HepG2 (cell line): ENCODE measurements around the gene RAPGEF6. TPM values are rescaled to one million over a fixed set of nuclear protein-coding genes. Genes with fewer than 3 reads are reported as not detected.

Experiments
- ATAC-seq: fragments of 200-7000 bp; cut with Tn5 transposase; 3 replicates; pipeline ENCODE4 v1.9.1; 2020; ENCODE audit warnings: mild to moderate bottlenecking, moderate library complexity
- BruUV-seq: library from RNA; stranded (reverse); fragments of 400-500 nt; replicated peaks from 2 replicates; lab custom pipeline; 2021; lab: Mats Ljungman, UMichigan
- CTCF ChIA-PET: fragments of 300-600 bp; formaldehyde crosslinking; extraction: SDS; loops from one replicate; lab custom pipeline; 2021; ENCODE audit warnings: low total read pairs, inconsistent platforms, low intra/inter-chr PET ratio; lab: Yijun Ruan, JAX
- POLR2A ChIA-PET: fragments of 350-600 bp; sonication (Branson Sonifier 250); formaldehyde crosslinking; loops from one replicate; lab custom pipeline; 2020; ENCODE audit warnings: antibody characterized with exemption, inconsistent platforms; lab: Yijun Ruan, JAX
- DNase-seq: peaks from one replicate; pipeline ENCODE4 v3.0.0-alpha.2; 2015; ENCODE audit warnings: low spot score
- FAIRE-seq: peaks from 3 replicates; lab custom pipeline; 2011; peaks lifted over from hg19 to GRCh38; lab: Jason Lieb, UNC
- H2AFZ ChIP-seq: one replicate; pipeline ENCODE4 v1.6.1; 2011; ENCODE audit warnings: low read length, inconsistent platforms
- H3K27ac ChIP-seq: fragments of 300-600 bp; 3 replicates; pipeline ENCODE4 v1.8.0; 2011; ENCODE audit warnings: mixed run types, mild to moderate bottlenecking, mixed read lengths, low read length, inconsistent platforms; ENCODE audit not compliant: insufficient read depth; ENCODE audit errors: extremely low read length
- H3K27me3 ChIP-seq, 2 experiments: fragments of 200-600 bp in 1 of 2; 2 replicates in 1 of 2; 3 replicates in 1 of 2; pipeline versions ENCODE4 v1.6.0 to v1.8.0; 2011; ENCODE audit warnings: low read length in 2 of 2, mild to moderate bottlenecking in 2 of 2, moderate library complexity in 2 of 2, inconsistent platforms in 1 of 2; ENCODE audit not compliant: insufficient read depth in 2 of 2, control insufficient read depth in 1 of 2
- H3K36me3 ChIP-seq, 2 experiments: fragments of 200-600 bp in 1 of 2; replicated peaks in 1 of 2; 2 replicates in 1 of 2; 3 replicates in 1 of 2; pipeline versions ENCODE4 v1.5.1 to v1.8.0; 2011; ENCODE audit warnings: low read length in 2 of 2, inconsistent platforms in 1 of 2; ENCODE audit not compliant: insufficient read depth in 2 of 2, control insufficient read depth in 1 of 2
- H3K4me1 ChIP-seq: 2 replicates; pipeline ENCODE4 v1.5.1; 2012; ENCODE audit warnings: low read length, inconsistent platforms; ENCODE audit not compliant: insufficient read depth
- H3K4me2 ChIP-seq: 2 replicates; pipeline ENCODE4 v1.6.0; 2011; ENCODE audit warnings: low read depth, low read length, inconsistent platforms
- H3K4me3 ChIP-seq, 3 experiments: fragments of 200-600 bp in 1 of 3; sonication (generic), shearing (Covaris generic) in 1 of 3; replicated peaks in 1 of 3; 2 replicates each; pipeline ENCODE4 v1.5.1; 2011 to 2016; ENCODE audit warnings: low read length in 3 of 3, inconsistent platforms in 2 of 3, low read depth in 2 of 3, mild to moderate bottlenecking in 2 of 3, control low read depth in 1 of 3, mixed read lengths in 1 of 3; ENCODE audit not compliant: insufficient read depth in 1 of 3
- H3K79me2 ChIP-seq: one replicate; pipeline ENCODE4 v1.6.1; 2011; ENCODE audit warnings: low read length, inconsistent platforms; ENCODE audit not compliant: insufficient read depth
- H3K9ac ChIP-seq: 2 replicates; pipeline ENCODE4 v1.6.0; 2011; ENCODE audit warnings: mild to moderate bottlenecking, low read depth, low read length, inconsistent platforms; ENCODE audit not compliant: insufficient read depth
- H3K9me3 ChIP-seq: 2 replicates; pipeline ENCODE4 v1.5.1; 2012; ENCODE audit warnings: mild to moderate bottlenecking, low read length
- H4K20me1 ChIP-seq: 2 replicates; pipeline ENCODE4 v1.6.0; 2011; ENCODE audit warnings: inconsistent platforms, mild to moderate bottlenecking, low read length, moderate library complexity; ENCODE audit not compliant: insufficient read depth
- GABPB1 ChIP-seq: IDR thresholded peaks from 2 replicates; pipeline ENCODE4 v1.6.1; 2016; ENCODE audit warnings: mild to moderate bottlenecking, missing genetic modification reagents, moderate library complexity, missing compliant biosample characterization
- ISL2 ChIP-seq: sonication (generic); formaldehyde crosslinking; IDR thresholded peaks from 2 replicates; pipeline ENCODE4 v1.5.0; 2020; ENCODE audit warnings: missing genetic modification reagents
- MAZ ChIP-seq, 2 experiments: sonication (generic) in 1 of 2; formaldehyde crosslinking in 1 of 2; IDR thresholded peaks; 2 replicates each; pipeline versions ENCODE4 v1.5.0 to v1.6.1; 2012 to 2020; ENCODE audit warnings: low read depth in 2 of 2, mild to moderate bottlenecking in 2 of 2, borderline replicate concordance in 1 of 2, improper control_type of control experiment in 1 of 2, low read length in 1 of 2, missing genetic modification reagents in 1 of 2, moderate library complexity in 1 of 2
- MLX ChIP-seq: IDR thresholded peaks from 2 replicates; pipeline ENCODE4 v1.6.1; 2016
- PHF5A ChIP-seq: IDR thresholded peaks from one replicate; pipeline ENCODE4 v1.6.1; 2018; ENCODE audit warnings: low read depth, missing genetic modification reagents; ENCODE audit not compliant: unreplicated experiment
- RARG ChIP-seq: sonication (generic); formaldehyde crosslinking; IDR thresholded peaks from 2 replicates; pipeline ENCODE4 v1.4.0; 2020; ENCODE audit warnings: low read depth, mild to moderate bottlenecking, missing genetic modification reagents
- THAP7 ChIP-seq: sonication (generic); formaldehyde crosslinking; IDR thresholded peaks from 2 replicates; pipeline ENCODE4 v1.8.1; 2023; ENCODE audit warnings: mild to moderate bottlenecking, missing genetic modification reagents
- XBP1 ChIP-seq: sonication (generic); formaldehyde crosslinking; IDR thresholded peaks from 2 replicates; pipeline ENCODE4 v1.5.0; 2020; ENCODE audit warnings: missing genetic modification reagents
- ZFP91 ChIP-seq: sonication (generic); formaldehyde crosslinking; IDR thresholded peaks from 2 replicates; pipeline ENCODE4 v1.9.0; 2022; ENCODE audit warnings: missing genetic modification reagents, mild to moderate bottlenecking, borderline replicate concordance
- ZNF124 ChIP-seq: sonication (generic); formaldehyde crosslinking; IDR thresholded peaks from 2 replicates; pipeline ENCODE4 v1.4.0; 2020; ENCODE audit warnings: missing genetic modification reagents
- ZSCAN20 ChIP-seq: sonication (generic); formaldehyde crosslinking; IDR thresholded peaks from 2 replicates; pipeline ENCODE4 v1.4.0; 2020; ENCODE audit warnings: missing genetic modification reagents, mild to moderate bottlenecking, borderline replicate concordance
- WGBS: methylation state at CpG from one replicate; pipeline ENCODE4 v1.1.6; 2017; ENCODE audit warnings: low lambda C conversion rate; 5-methylcytosine and 5-hydroxymethylcytosine counted together
- in situ Hi-C: cut with HindIII; loops from 2 replicates; pipeline ENCODE4 v1.10.0; 2017; ENCODE audit warnings: low pct_unique_long_range_greater_than_20kb; ENCODE audit not compliant: extremely low pct_ligation_motif_present
- intact Hi-C: fragments of 100-400 bp; cut with micrococcal nuclease; formaldehyde crosslinking; loops from one replicate; pipeline ENCODE4 v1.10.0; 2022; ENCODE audit not compliant: unreplicated experiment
- polyA plus RNA-seq, 8 experiments: library from polyadenylated mRNA; depleted of rRNA in 3 of 8; stranded (reverse) in 7 of 8; unstranded in 1 of 8; fragments of >200 nt; fragmentation: Illumina TruSeq in 4 of 8; extraction: Trizol in 4 of 8; gene quantifications; 2 replicates each; pipeline versions ENCODE4 v1.2.1 to v1.2.3, GENCODE V29; 2011 to 2016; ENCODE audit warnings: low read depth in 4 of 8, missing spikeins in 1 of 8, mixed read lengths in 1 of 8; ENCODE audit not compliant: insufficient read depth in 1 of 8
- total RNA-seq, 5 experiments: library from RNA; depleted of rRNA; stranded (reverse); fragments of >200 nt; fragmentation: Illumina TruSeq; extraction: Trizol; gene quantifications; 2 replicates each; pipeline ENCODE4 v1.2.3, GENCODE V29; 2016; ENCODE audit warnings: low read depth in 1 of 5
- TF ChIP-seq, protein P1 (sequence below): sonication (generic); formaldehyde crosslinking; IDR thresholded peaks from 2 replicates; pipeline ENCODE4 v1.4.0; 2020; ENCODE audit warnings: missing genetic modification reagents, borderline replicate concordance
- TF ChIP-seq, protein P2 (sequence below): sonication (generic); formaldehyde crosslinking; IDR thresholded peaks from 2 replicates; pipeline ENCODE4 v1.4.0; 2020; ENCODE audit warnings: missing genetic modification reagents

RAPGEF6 gene
- total and polyA plus RNA-seq, 2 of the 13 experiments (the other 11 are each of a cell fraction or from before 2014, with no cell fraction given), result 7.7 to 24.6 TPM

DNA sequence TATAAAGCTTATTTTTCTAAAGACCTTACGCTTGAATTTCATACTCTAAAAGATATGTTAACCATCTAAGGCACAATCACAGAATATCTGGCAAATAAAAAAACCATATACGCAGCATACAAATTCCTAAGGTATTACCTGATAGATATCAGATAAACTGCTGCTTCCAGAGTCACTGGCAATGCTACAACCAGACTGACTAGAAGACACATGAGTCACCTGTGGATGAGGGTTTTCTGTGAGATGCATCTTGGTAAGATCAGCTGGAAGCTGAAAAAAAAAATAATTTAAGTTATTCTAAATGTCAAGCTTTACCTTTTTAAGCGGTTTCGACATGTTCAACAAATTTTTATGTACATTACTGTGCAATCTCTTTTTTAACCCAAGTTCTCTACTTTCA, 113.8 kb downstream of the RAPGEF6 start (continued):
- TF ChIP-seq THAP7 (CRISPR knock-in tag), result no peak
- TF ChIP-seq MAZ (IDR thresholded peaks at IDR 0.05; ENCODE audit: borderline replicate concordance, low read depth, low read length), result no peak
- TF ChIP-seq MAZ (CRISPR knock-in tag; IDR thresholded peaks at IDR 0.05; ENCODE audit: low read depth), result no peak
- TF ChIP-seq GABPB1 (CRISPR knock-in tag), result no peak
- TF ChIP-seq ZSCAN20 (CRISPR knock-in tag), result no peak

DNA sequence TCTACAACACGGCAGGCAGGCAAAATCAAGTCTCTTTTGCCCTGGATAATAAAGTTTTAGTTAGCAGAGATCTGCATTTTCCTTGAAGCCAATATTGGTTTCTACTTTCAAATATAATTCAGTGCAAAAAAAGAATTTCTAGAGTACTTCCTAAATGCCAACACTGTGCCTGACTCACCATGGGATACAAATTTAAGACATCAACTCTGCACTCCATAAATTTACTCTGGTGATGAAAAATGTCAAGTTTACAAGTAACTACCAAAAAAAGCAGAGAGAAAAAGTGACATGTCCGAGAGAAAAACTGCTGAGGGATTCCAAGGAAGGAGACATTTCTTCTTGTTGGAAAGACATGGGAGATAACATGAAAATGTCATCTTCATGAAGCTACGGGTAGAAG, 119.7 kb downstream of the RAPGEF6 start:
- ChIA-PET CTCF (no interaction called here), POLR2A (no interaction called here)
- Histone ChIP-seq H3K9me3 (no peaks in the 10 kb centered on the region), H3K4me1 (0 out of 2 replicates have a peak, but pooled peaks cover 4% of the 10 kb centered on the region), H3K79me2 (no peaks in the 10 kb centered on the region), H3K4me2 (no peak overlapping the region), H3K4me3 (no peak overlapping the region), H3K27ac (no peak overlapping the region), H3K27me3 (no peaks in the 10 kb centered on the region), H4K20me1 (no peaks in the 10 kb centered on the region), H3K36me3 (peaks cover 10 to 37% of the 10 kb centered on the region in 2 experiments; a peak in 4 of 5 replicates), H3K9ac (no peak overlapping the region), H2AFZ (no peak overlapping the region)
- WGBS, result 94% methylated on average over 3 of the region's 3 CpGs
- intact Hi-C loops (no loop called here), in situ Hi-C loops (no loop called here)
- no peak for DNase-seq
- FAIRE-seq, result no peak
- no TSS peak for BruUV-seq
- no peak for ATAC-seq
- TF ChIP-seq, protein P1, sequence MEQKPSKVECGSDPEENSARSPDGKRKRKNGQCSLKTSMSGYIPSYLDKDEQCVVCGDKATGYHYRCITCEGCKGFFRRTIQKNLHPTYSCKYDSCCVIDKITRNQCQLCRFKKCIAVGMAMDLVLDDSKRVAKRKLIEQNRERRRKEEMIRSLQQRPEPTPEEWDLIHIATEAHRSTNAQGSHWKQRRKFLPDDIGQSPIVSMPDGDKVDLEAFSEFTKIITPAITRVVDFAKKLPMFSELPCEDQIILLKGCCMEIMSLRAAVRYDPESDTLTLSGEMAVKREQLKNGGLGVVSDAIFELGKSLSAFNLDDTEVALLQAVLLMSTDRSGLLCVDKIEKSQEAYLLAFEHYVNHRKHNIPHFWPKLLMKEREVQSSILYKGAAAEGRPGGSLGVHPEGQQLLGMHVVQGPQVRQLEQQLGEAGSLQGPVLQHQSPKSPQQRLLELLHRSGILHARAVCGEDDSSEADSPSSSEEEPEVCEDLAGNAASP, result no peak
- no peak for TF ChIP-seq RARG (CRISPR knock-in tag)
- TF ChIP-seq ZNF124 (CRISPR knock-in tag), result no peak
- no peak for TF ChIP-seq PHF5A (CRISPR knock-in tag)
- no peak for TF ChIP-seq XBP1
- TF ChIP-seq ZFP91, result no peak
- no peak for TF ChIP-seq ISL2 (CRISPR knock-in tag)
- TF ChIP-seq, protein P2, sequence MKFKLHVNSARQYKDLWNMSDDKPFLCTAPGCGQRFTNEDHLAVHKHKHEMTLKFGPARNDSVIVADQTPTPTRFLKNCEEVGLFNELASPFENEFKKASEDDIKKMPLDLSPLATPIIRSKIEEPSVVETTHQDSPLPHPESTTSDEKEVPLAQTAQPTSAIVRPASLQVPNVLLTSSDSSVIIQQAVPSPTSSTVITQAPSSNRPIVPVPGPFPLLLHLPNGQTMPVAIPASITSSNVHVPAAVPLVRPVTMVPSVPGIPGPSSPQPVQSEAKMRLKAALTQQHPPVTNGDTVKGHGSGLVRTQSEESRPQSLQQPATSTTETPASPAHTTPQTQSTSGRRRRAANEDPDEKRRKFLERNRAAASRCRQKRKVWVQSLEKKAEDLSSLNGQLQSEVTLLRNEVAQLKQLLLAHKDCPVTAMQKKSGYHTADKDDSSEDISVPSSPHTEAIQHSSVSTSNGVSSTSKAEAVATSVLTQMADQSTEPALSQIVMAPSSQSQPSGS (CRISPR knock-in tag), result no peak
- TF ChIP-seq MLX (CRISPR knock-in tag), result no peak
